Measurements from ENCODE around the gene MAP3K5.

DNA sequence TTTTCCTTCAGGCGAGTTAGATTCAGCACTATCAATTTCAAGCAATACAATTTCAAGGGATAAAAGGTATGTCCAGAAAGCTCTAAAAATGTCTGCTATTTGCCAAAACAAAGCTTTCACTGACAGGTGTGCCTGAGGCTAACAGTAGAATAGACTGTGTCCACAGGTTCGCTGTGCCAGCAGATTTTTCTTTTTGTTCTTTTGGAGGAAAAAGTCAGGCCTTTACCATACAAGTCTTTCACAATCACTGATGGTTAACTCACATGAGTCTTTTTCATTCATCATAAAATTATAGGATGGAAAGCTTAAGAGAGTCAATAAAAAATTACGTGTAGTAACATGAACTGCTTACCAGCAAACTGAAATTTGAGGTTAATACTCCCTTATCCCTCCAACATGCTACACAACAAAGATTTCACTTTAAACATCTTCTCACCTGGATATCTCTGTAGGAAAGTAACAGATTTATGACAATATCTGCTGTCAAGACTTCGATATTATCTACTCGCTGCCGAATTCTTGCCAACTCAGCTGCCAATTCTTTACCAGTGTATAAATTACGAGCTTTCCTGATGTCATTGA lies 95.4 kb downstream of the MAP3K5 start:
- TF ChIP-seq, protein P1, sequence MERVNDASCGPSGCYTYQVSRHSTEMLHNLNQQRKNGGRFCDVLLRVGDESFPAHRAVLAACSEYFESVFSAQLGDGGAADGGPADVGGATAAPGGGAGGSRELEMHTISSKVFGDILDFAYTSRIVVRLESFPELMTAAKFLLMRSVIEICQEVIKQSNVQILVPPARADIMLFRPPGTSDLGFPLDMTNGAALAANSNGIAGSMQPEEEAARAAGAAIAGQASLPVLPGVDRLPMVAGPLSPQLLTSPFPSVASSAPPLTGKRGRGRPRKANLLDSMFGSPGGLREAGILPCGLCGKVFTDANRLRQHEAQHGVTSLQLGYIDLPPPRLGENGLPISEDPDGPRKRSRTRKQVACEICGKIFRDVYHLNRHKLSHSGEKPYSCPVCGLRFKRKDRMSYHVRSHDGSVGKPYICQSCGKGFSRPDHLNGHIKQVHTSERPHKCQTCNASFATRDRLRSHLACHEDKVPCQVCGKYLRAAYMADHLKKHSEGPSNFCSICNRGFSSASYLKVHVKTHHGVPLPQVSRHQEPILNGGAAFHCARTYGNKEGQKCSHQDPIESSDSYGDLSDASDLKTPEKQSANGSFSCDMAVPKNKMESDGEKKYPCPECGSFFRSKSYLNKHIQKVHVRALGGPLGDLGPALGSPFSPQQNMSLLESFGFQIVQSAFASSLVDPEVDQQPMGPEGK (CRISPR knock-in tag; IDR thresholded peaks at IDR 0.05; ENCODE audit: borderline replicate concordance), result no peak
- TF ChIP-seq GLIS3 (CRISPR knock-in tag; IDR thresholded peaks at IDR 0.05) (no peak), ZFP30 (CRISPR knock-in tag; IDR thresholded peaks at IDR 0.05) (no peak), ZNF565 (CRISPR knock-in tag; conservative IDR thresholded peaks at IDR 0.05; ENCODE audit: low read depth) (no peak), SNAI2 (CRISPR knock-in tag; IDR thresholded peaks at IDR 0.05) (no peak), ZNF70 (CRISPR knock-in tag; IDR thresholded peaks at IDR 0.05) (no peak), PPARA (CRISPR knock-in tag; IDR thresholded peaks at IDR 0.05; ENCODE audit: borderline replicate concordance) (no peak), ZNF8 (CRISPR knock-in tag; IDR thresholded peaks at IDR 0.05) (no peak), ZC3H10 (CRISPR knock-in tag; IDR thresholded peaks at IDR 0.05) (no peak)
- TF ChIP-seq, protein P2, sequence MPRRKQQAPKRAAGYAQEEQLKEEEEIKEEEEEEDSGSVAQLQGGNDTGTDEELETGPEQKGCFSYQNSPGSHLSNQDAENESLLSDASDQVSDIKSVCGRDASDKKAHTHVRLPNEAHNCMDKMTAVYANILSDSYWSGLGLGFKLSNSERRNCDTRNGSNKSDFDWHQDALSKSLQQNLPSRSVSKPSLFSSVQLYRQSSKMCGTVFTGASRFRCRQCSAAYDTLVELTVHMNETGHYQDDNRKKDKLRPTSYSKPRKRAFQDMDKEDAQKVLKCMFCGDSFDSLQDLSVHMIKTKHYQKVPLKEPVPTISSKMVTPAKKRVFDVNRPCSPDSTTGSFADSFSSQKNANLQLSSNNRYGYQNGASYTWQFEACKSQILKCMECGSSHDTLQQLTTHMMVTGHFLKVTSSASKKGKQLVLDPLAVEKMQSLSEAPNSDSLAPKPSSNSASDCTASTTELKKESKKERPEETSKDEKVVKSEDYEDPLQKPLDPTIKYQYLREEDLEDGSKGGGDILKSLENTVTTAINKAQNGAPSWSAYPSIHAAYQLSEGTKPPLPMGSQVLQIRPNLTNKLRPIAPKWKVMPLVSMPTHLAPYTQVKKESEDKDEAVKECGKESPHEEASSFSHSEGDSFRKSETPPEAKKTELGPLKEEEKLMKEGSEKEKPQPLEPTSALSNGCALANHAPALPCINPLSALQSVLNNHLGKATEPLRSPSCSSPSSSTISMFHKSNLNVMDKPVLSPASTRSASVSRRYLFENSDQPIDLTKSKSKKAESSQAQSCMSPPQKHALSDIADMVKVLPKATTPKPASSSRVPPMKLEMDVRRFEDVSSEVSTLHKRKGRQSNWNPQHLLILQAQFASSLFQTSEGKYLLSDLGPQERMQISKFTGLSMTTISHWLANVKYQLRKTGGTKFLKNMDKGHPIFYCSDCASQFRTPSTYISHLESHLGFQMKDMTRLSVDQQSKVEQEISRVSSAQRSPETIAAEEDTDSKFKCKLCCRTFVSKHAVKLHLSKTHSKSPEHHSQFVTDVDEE (CRISPR knock-in tag; IDR thresholded peaks at IDR 0.05), result no peak
